IMR-90 (cell line): Measurements from ENCODE around the gene HOXB2. TPM values are rescaled to one million over a fixed set of nuclear protein-coding genes. Genes with fewer than 3 reads are reported as not detected.

ENCODE experiments used
- ATAC-seq: fragments of 200-7000 bp; cut with Tn5 transposase; 2 replicates; pipeline ENCODE4 v1.9.1; 2020; ENCODE audit warnings: low read depth, mild to moderate bottlenecking, moderate library complexity
- BruUV-seq: library from RNA; stranded (reverse); fragments of 400-500 nt; replicated peaks from 2 replicates; lab custom pipeline; 2021; lab: Mats Ljungman, UMichigan
- CTCF ChIA-PET: fragments of 300-600 bp; formaldehyde crosslinking; extraction: SDS; loops from one replicate; lab custom pipeline; 2021; ENCODE audit warnings: antibody characterized with exemption; lab: Yijun Ruan, JAX
- POLR2A ChIA-PET: fragments of 300-600 bp; sonication (Branson Sonifier 250); formaldehyde crosslinking; loops from one replicate; lab custom pipeline; 2022; ENCODE audit warnings: antibody characterized with exemption; ENCODE audit not compliant: unreplicated experiment; lab: Charles Lee
- DNase-seq: peaks from one replicate; pipeline ENCODE4 v3.0.0; 2013
- H2AFZ ChIP-seq: replicated peaks from 2 replicates; pipeline ENCODE3; 2013; ENCODE audit warnings: low read length, mild to moderate bottlenecking; ENCODE audit not compliant: poor library complexity
- H2AK5ac ChIP-seq: 2 replicates; pipeline ENCODE4 v1.6.1; 2013; ENCODE audit warnings: low read depth, low read length, inconsistent platforms
- H2AK9ac ChIP-seq: replicated peaks from 2 replicates; pipeline ENCODE3; 2013; ENCODE audit warnings: mild to moderate bottlenecking, low read depth, low read length, moderate library complexity; ENCODE audit not compliant: poor library complexity
- H2BK120ac ChIP-seq: 2 replicates; pipeline ENCODE4 v1.6.1; 2013; ENCODE audit warnings: low read depth, low read length, inconsistent platforms
- H2BK15ac ChIP-seq: 3 replicates; pipeline ENCODE4 v1.6.1; 2013; ENCODE audit warnings: low read depth, low read length, inconsistent platforms
- H2BK20ac ChIP-seq: 2 replicates; pipeline ENCODE4 v1.6.1; 2013; ENCODE audit warnings: low read depth, mild to moderate bottlenecking, inconsistent platforms, low read length, moderate library complexity
- H2BK5ac ChIP-seq: 2 replicates; pipeline ENCODE4 v1.6.1; 2013; ENCODE audit warnings: mild to moderate bottlenecking, low read depth, low read length, inconsistent platforms; ENCODE audit not compliant: poor library complexity, severe bottlenecking
- H3K14ac ChIP-seq: replicated peaks from 2 replicates; pipeline ENCODE4 v1.6.1; 2013; ENCODE audit warnings: low read depth, low read length, inconsistent platforms
- H3K18ac ChIP-seq: 2 replicates; pipeline ENCODE4 v1.6.1; 2013; ENCODE audit warnings: low read depth, low read length, control low read depth
- H3K23ac ChIP-seq: 2 replicates; pipeline ENCODE4 v1.6.1; 2013; ENCODE audit warnings: low read depth, low read length, inconsistent platforms
- H3K27ac ChIP-seq: 2 replicates; pipeline ENCODE4 v1.5.1; 2013; ENCODE audit warnings: mild to moderate bottlenecking, control low read depth, low read length; ENCODE audit not compliant: insufficient read depth
- H3K27me3 ChIP-seq: 2 replicates; pipeline ENCODE4 v1.6.1; 2013; ENCODE audit warnings: low read length; ENCODE audit not compliant: control insufficient read depth, insufficient read depth
- H3K36me3 ChIP-seq: 2 replicates; pipeline ENCODE4 v1.6.1; 2013; ENCODE audit warnings: low read length, mixed read lengths; ENCODE audit not compliant: control insufficient read depth, insufficient read depth
- H3K4ac ChIP-seq: 2 replicates; pipeline ENCODE4 v1.6.1; 2013; ENCODE audit warnings: low read depth, low read length, inconsistent platforms
- H3K4me1 ChIP-seq: 2 replicates; pipeline ENCODE4 v1.6.1; 2013; ENCODE audit warnings: low read length, mixed read lengths; ENCODE audit not compliant: control insufficient read depth, insufficient read depth
- H3K4me2 ChIP-seq: 2 replicates; pipeline ENCODE4 v1.6.1; 2013; ENCODE audit warnings: low read depth, mild to moderate bottlenecking, control low read depth, low read length, moderate library complexity
- H3K4me3 ChIP-seq: 2 replicates; pipeline ENCODE4 v1.5.1; 2013; ENCODE audit warnings: low read depth, mild to moderate bottlenecking, control low read depth, low read length, moderate library complexity; ENCODE audit not compliant: insufficient read depth
- H3K56ac ChIP-seq: 2 replicates; pipeline ENCODE4 v1.6.1; 2013; ENCODE audit warnings: low read length, inconsistent platforms; ENCODE audit not compliant: insufficient read depth; ENCODE audit errors: extremely low read depth
- H3K79me1 ChIP-seq, 2 experiments: 2 replicates each; pipeline ENCODE4 v1.6.1; 2013; ENCODE audit warnings: low read length in 2 of 2, inconsistent platforms in 1 of 2, low read depth in 1 of 2
- H3K9ac ChIP-seq: 2 replicates; pipeline ENCODE4 v1.6.1; 2013; ENCODE audit warnings: low read depth, low read length, control low read depth
- H3K9me1 ChIP-seq: 2 replicates; pipeline ENCODE4 v1.6.1; 2013; ENCODE audit warnings: low read length, inconsistent platforms; ENCODE audit not compliant: insufficient read depth
- H3K9me3 ChIP-seq: 2 replicates; pipeline ENCODE4 v1.6.1; 2013; ENCODE audit warnings: low read length; ENCODE audit not compliant: control insufficient read depth, insufficient read depth
- H4K20me1 ChIP-seq: 2 replicates; pipeline ENCODE4 v1.6.1; 2013; ENCODE audit warnings: low read length, inconsistent platforms; ENCODE audit not compliant: insufficient read depth
- H4K5ac ChIP-seq: 2 replicates; pipeline ENCODE4 v1.6.1; 2013; ENCODE audit warnings: mild to moderate bottlenecking, low read depth, low read length, control low read depth
- H4K8ac ChIP-seq, 2 experiments: 2 replicates each; pipeline ENCODE4 v1.6.1; 2013; ENCODE audit warnings: low read depth in 2 of 2, low read length in 2 of 2, control low read depth in 1 of 2, inconsistent platforms in 1 of 2
- H4K91ac ChIP-seq: 2 replicates; pipeline ENCODE4 v1.6.1; 2013; ENCODE audit warnings: low read depth, low read length, inconsistent platforms; ENCODE audit not compliant: insufficient read depth
- CEBPB ChIP-seq: IDR thresholded peaks from 2 replicates; pipeline ENCODE4 v1.6.1; 2012; ENCODE audit warnings: low read depth, low read length, improper control_type of control experiment
- CHD1 ChIP-seq: IDR thresholded peaks from 2 replicates; pipeline ENCODE4 v1.6.1; 2012; ENCODE audit warnings: low read depth, low read length, improper control_type of control experiment
- MAFK ChIP-seq: IDR thresholded peaks from 2 replicates; pipeline ENCODE4 v1.6.1; 2012; ENCODE audit warnings: low read depth, low read length, improper control_type of control experiment
- MAZ ChIP-seq: IDR thresholded peaks from 2 replicates; pipeline ENCODE4 v1.6.1; 2012; ENCODE audit warnings: low read depth, mild to moderate bottlenecking, low read length, improper control_type of control experiment, moderate library complexity, borderline replicate concordance
- WGBS, 2 experiments: methylation state at CpG; one replicate each; pipeline versions ENCODE4 v1.1.5 to v1.1.7; 2013; ENCODE audit warnings: missing lambda C conversion rate in 2 of 2; ENCODE audit not compliant: insufficient read length in 1 of 2; ENCODE audit errors: extremely low coverage in 2 of 2; 5-methylcytosine and 5-hydroxymethylcytosine counted together
- dilution Hi-C: fragments of 300-500 bp; cut with HindIII; formaldehyde crosslinking; loops from one replicate; pipeline ENCODE4 v1.14.3; 2018; ENCODE audit warnings: low sequenced_read_pairs; ENCODE audit not compliant: unreplicated experiment
- in situ Hi-C: fragments of 300-500 bp; cut with MboI; formaldehyde crosslinking; loops from 3 replicates; pipeline ENCODE4 v1.14.3; 2019; ENCODE audit warnings: low sequenced_read_pairs, inconsistent platforms, mixed read lengths
- intact Hi-C: fragments of 100-400 bp; cut with micrococcal nuclease; formaldehyde crosslinking; loops from 2 replicates; pipeline ENCODE4 v1.10.0; 2022
- polyA plus RNA-seq, 3 experiments: library from polyadenylated mRNA; depleted of rRNA; stranded (reverse); fragments of >200 nt; gene quantifications; 2 replicates each; pipeline ENCODE4 v1.2.3, GENCODE V29; 2012; ENCODE audit warnings: low replicate concordance in 1 of 3
- total RNA-seq: library from RNA; depleted of rRNA; stranded (reverse); fragments of >200 nt; gene quantifications from 2 replicates; pipeline ENCODE4 v1.2.3, GENCODE V29; 2012

HOXB2 gene
- total and polyA plus RNA-seq, 2 of the 4 experiments (the other 2 are of a cell fraction): 2.7 to 29.9 TPM

GRCh38 chr17:48498164-48498850 lies 46.6 kb downstream of the HOXB2 start:
- dilution Hi-C loops: no loop called here
- DNase-seq: no peak
- CTCF ChIA-PET: no interaction called here
- Histone ChIP-seq H4K5ac (peak overlapping the region; percentile 31; the same call in 1 of the 2 replicates), H3K4me3 (no peak overlapping the region), H3K4ac (peak overlapping the region; percentile 45), H3K9me3 (no peaks in the 10 kb centered on the region), H3K56ac (no peak overlapping the region), H3K27ac (no peak overlapping the region), H2AK5ac (peak overlapping the region; percentile 60; the same call in 1 of the 2 replicates), H3K4me2 (no peak overlapping the region; the same call in 1 of the 2 replicates), H2BK120ac (peak overlapping the region; percentile 58; the same call in 1 of the 2 replicates), H2BK20ac (peak overlapping the region; percentile 2), H4K8ac (no peak overlapping the region; a peak in 1 of 4 replicates), H4K91ac (no peak overlapping the region), H3K23ac (no peak overlapping the region; the same call in 1 of the 2 replicates), H2BK5ac (no peak overlapping the region), H3K9ac (no peak overlapping the region), H3K9me1 (peaks cover 28% of the 10 kb centered on the region), H2AFZ (no peak overlapping the region), H2BK15ac (0 out of 3 replicates have a peak overlapping the region, but pooled peaks have one; percentile 83), H3K27me3 (no peaks in the 10 kb centered on the region), H2AK9ac (no peak overlapping the region), H3K36me3 (no peaks in the 10 kb centered on the region), H3K18ac (peak overlapping the region; percentile 3; the same call in 1 of the 2 replicates), H4K20me1 (no peaks in the 10 kb centered on the region; the same call in 1 of the 2 replicates), H3K14ac (peak overlapping the region; percentile 34; the same call in 1 of the 2 replicates), H3K79me1 (peaks cover 2 to 33% of the 10 kb centered on the region in 2 experiments; a peak in 3 of 4 replicates), H3K4me1 (peaks cover 33% of the 10 kb centered on the region)
- POLR2A ChIA-PET: interaction anchor here (0.7 kb wide), 1 partner anchor 89 kb away, joined by 3 read pairs; no protein-coding TSS in a partner anchor
- no peak for ATAC-seq
- WGBS, 2 experiments: 60% methylated on average over 4 of the region's 6 CpGs; no CpG with 5 or more reads in 1 of the 2 experiments
- intact Hi-C loops: no loop called here
- in situ Hi-C loops: no loop called here
- no TSS peak for BruUV-seq
- TF ChIP-seq CEBPB (no peak), MAFK (no peak), MAZ (no peak), CHD1 (no peak)
